SK-N-SH (cell line): Measurements from ENCODE around the gene NANS. TPM values are rescaled to one million over a fixed set of nuclear protein-coding genes. Genes with fewer than 3 reads are reported as not detected.

ENCODE experiments used
- CTCF ChIA-PET: fragments of 300-600, 350-600 bp; formaldehyde crosslinking; extraction: SDS; loops from one replicate; lab custom pipeline; 2021; lab: Yijun Ruan, JAX
- POLR2A ChIA-PET: fragments of 350-600 bp; sonication (Branson Sonifier 250); formaldehyde crosslinking; extraction: SDS; loops from one replicate; lab custom pipeline; 2020; ENCODE audit warnings: antibody characterized with exemption, inconsistent platforms; lab: Yijun Ruan, JAX
- DNase-seq: peaks from one replicate; pipeline ENCODE4 v3.0.0; 2012
- H2AFZ ChIP-seq: fragments of 200-600 bp; sonication (generic); 2 replicates; pipeline ENCODE4 v1.8.1; 2016; ENCODE audit warnings: antibody characterized with exemption, mild to moderate bottlenecking, low read depth
- H3F3A ChIP-seq: fragments of 200-600 bp; sonication (generic); replicated peaks from 2 replicates; pipeline ENCODE3; 2016; ENCODE audit warnings: antibody characterized with exemption, mild to moderate bottlenecking; ENCODE audit not compliant: insufficient read depth
- H3K27ac ChIP-seq, 2 experiments: fragments of 200-500 bp in 1 of 2; fragments of 200-600 bp in 1 of 2; sonication (Bioruptor generic) in 1 of 2; sonication (generic), shearing (Covaris generic) in 1 of 2; 2 replicates each; pipeline versions ENCODE4 v1.5.1 to v1.6.1; 2014 to 2016; ENCODE audit warnings: low read depth in 2 of 2, inconsistent platforms in 1 of 2, low read length in 1 of 2, mild to moderate bottlenecking in 1 of 2, mixed read lengths in 1 of 2
- H3K27me3 ChIP-seq: fragments of 200-600 bp; sonication (generic), shearing (Covaris generic); 2 replicates; pipeline ENCODE4 v1.6.1; 2016; ENCODE audit warnings: mixed run types; ENCODE audit not compliant: insufficient read depth
- H3K36me3 ChIP-seq, 2 experiments: fragments of 200-500 bp in 1 of 2; fragments of 200-600 bp in 1 of 2; sonication (Bioruptor generic) in 1 of 2; sonication (generic) in 1 of 2; replicated peaks in 1 of 2; 2 replicates each; pipeline versions ENCODE3 to v1.5.1; 2014 to 2016; ENCODE audit warnings: low read length in 1 of 2, mild to moderate bottlenecking in 1 of 2; ENCODE audit not compliant: insufficient read depth in 2 of 2, control insufficient read depth in 1 of 2
- H3K4me1 ChIP-seq, 2 experiments: fragments of 200-500 bp in 1 of 2; fragments of 200-600 bp in 1 of 2; sonication (Bioruptor generic) in 1 of 2; sonication (generic), shearing (Covaris generic) in 1 of 2; 2 replicates each; pipeline versions ENCODE4 v1.5.1 to v1.6.1; 2014 to 2016; ENCODE audit warnings: low read depth in 1 of 2, low read length in 1 of 2, mixed run types in 1 of 2; ENCODE audit not compliant: insufficient read depth in 2 of 2, control insufficient read depth in 1 of 2
- H3K4me2 ChIP-seq: fragments of 200-600 bp; sonication (generic), shearing (Covaris generic); 2 replicates; pipeline ENCODE4 v1.6.1; 2017; ENCODE audit warnings: mixed run types
- H3K4me3 ChIP-seq, 2 experiments: fragments of 200-500 bp in 1 of 2; fragments of 200-600 bp in 1 of 2; sonication (Bioruptor generic) in 1 of 2; sonication (generic), shearing (Covaris generic) in 1 of 2; 2 replicates each; pipeline versions ENCODE4 v1.5.1 to v1.8.1; 2014 to 2016; ENCODE audit warnings: low read depth in 2 of 2, inconsistent platforms in 1 of 2, low read length in 1 of 2, mild to moderate bottlenecking in 1 of 2, mixed read lengths in 1 of 2, moderate library complexity in 1 of 2
- H3K79me2 ChIP-seq: fragments of 200-600 bp; sonication (generic); 2 replicates; pipeline ENCODE4 v1.8.1; 2017; ENCODE audit warnings: mild to moderate bottlenecking; ENCODE audit not compliant: insufficient read depth
- H3K9ac ChIP-seq: fragments of 200-600 bp; sonication (generic); 2 replicates; pipeline ENCODE4 v1.6.1; 2017; ENCODE audit warnings: mixed run types
- H3K9me2 ChIP-seq: fragments of 200-600 bp; sonication (generic); 2 replicates; pipeline ENCODE4 v1.6.1; 2017; ENCODE audit warnings: mixed run types
- H3K9me3 ChIP-seq: fragments of 200-600 bp; sonication (generic); 2 replicates; pipeline ENCODE4 v1.6.1; 2017; ENCODE audit warnings: mixed run types, mild to moderate bottlenecking, moderate library complexity
- H4K20me1 ChIP-seq: fragments of 200-600 bp; sonication (generic); 2 replicates; pipeline ENCODE4 v1.6.1; 2017; ENCODE audit warnings: mild to moderate bottlenecking, mixed run types; ENCODE audit not compliant: insufficient read depth
- CHD2 ChIP-seq: fragments of 150-350 bp; IDR thresholded peaks from 2 replicates; pipeline ENCODE4 v1.6.1; 2018; ENCODE audit warnings: low read length; ENCODE audit not compliant: partially characterized antibody
- EP300 ChIP-seq, 2 experiments: IDR thresholded peaks; 2 replicates each; pipeline versions ENCODE4 v1.4.0 to v1.6.1; 2012; ENCODE audit warnings: borderline replicate concordance in 1 of 2, low read depth in 1 of 2, low read length in 1 of 2
- FOXJ3 ChIP-seq: sonication (generic); formaldehyde crosslinking; IDR thresholded peaks from 2 replicates; pipeline ENCODE4 v1.5.1; 2020; ENCODE audit warnings: mild to moderate bottlenecking, missing genetic modification reagents
- MEF2A ChIP-seq: IDR thresholded peaks from 2 replicates; pipeline ENCODE4 v1.4.0; 2012; ENCODE audit warnings: low read depth, borderline replicate concordance
- MXI1 ChIP-seq: IDR thresholded peaks from 2 replicates; pipeline ENCODE4 v1.6.1; 2012; ENCODE audit warnings: mild to moderate bottlenecking, low read depth, low read length, improper control_type of control experiment
- RCOR1 ChIP-seq: fragments of 150-350 bp; IDR thresholded peaks from 2 replicates; pipeline ENCODE4 v1.6.1; 2017; ENCODE audit warnings: antibody characterized with exemption, low read length
- RXRA ChIP-seq: IDR thresholded peaks from 2 replicates; pipeline ENCODE4 v1.4.0; 2012; ENCODE audit warnings: low read depth, mild to moderate bottlenecking, borderline replicate concordance
- SIN3A ChIP-seq: IDR thresholded peaks from 2 replicates; pipeline ENCODE4 v1.6.1; 2012; ENCODE audit warnings: low read depth, mild to moderate bottlenecking, low read length, moderate library complexity, borderline replicate concordance
- YY1 ChIP-seq: IDR thresholded peaks from 2 replicates; pipeline ENCODE4 v1.4.0; 2012; ENCODE audit warnings: low read depth, mild to moderate bottlenecking
- WGBS: methylation state at CpG from one replicate; pipeline ENCODE4 v1.1.6; 2017; ENCODE audit warnings: low lambda C conversion rate; 5-methylcytosine and 5-hydroxymethylcytosine counted together
- polyA plus RNA-seq, 3 experiments: library from polyadenylated mRNA; depleted of rRNA; stranded (reverse); fragments of >200 nt; gene quantifications; 2 replicates each; pipeline ENCODE4 v1.2.3, GENCODE V29; 2012
- TF ChIP-seq, protein P1 (sequence below): fragments of 200-600 bp; sonication (generic); IDR thresholded peaks from 2 replicates; pipeline ENCODE4 v1.6.1; 2017; ENCODE audit warnings: antibody characterized with exemption, mild to moderate bottlenecking, moderate library complexity
- TF ChIP-seq, protein P2 (sequence below): IDR thresholded peaks from 2 replicates; pipeline ENCODE4 v1.6.1; 2012; ENCODE audit warnings: mild to moderate bottlenecking, low read depth, low read length, moderate library complexity

Gene NANS
- polyA plus RNA-seq, 1 of the 3 experiments (the other 2 are of a cell fraction), result 61.3 TPM

DNA sequence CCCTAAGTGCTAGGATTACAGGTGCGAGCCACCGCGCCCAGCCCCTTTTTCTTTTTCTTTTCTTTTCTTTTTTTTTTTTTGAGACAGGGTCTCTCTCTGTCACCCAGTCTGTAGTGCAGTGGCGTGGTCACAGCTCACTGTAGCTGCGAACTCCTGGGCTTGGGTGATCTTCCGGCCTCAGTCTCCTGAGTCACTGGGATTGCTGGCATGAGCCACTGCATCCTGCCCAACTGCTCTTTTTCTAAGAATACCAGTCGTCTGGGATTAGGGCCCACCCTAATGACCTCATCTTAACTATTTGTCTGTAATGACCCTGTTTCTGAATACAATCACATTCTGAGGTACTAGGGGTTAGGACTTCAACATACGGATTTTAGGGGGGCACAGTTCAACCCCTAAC lies 34.1 kb upstream of the NANS start (continued):
- TF ChIP-seq MEF2A, result no peak
- no peak for TF ChIP-seq CHD2
- TF ChIP-seq RXRA, result no peak
- TF ChIP-seq MXI1, result no peak
- no peak for TF ChIP-seq YY1
- TF ChIP-seq SIN3A, result no peak
- TF ChIP-seq EP300 (IDR thresholded peaks at IDR 0.05; ENCODE audit: borderline replicate concordance in 1 of 2, low read depth in 1 of 2, low read length in 1 of 2), result no peak
- no peak for TF ChIP-seq RCOR1

DNA sequence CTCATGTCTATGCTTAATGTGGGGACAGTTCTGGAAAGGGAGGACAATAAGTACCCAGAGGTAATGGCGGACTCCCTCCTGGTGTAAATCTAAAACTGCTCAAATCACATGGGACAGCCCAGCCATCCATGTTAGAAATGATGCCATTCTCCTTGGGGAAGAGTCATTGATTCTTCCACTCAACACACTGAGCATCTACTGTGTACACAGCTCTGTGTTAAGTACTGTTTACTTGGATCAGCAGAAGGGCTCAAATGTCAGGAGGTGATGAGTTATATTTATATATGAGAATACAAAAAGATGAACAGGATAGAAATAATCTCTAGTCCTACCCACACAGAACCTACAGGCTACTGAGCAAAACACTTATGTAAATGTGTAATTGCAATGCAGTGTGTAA lies 31.8 kb upstream of the NANS start:
- Histone ChIP-seq H3K9me3 (no peaks in the 10 kb centered on the region), H4K20me1 (no peaks in the 10 kb centered on the region), H3K79me2 (no peaks in the 10 kb centered on the region), H3K27ac (no peak overlapping the region), H3F3A (peaks cover 4% of the 10 kb centered on the region), H2AFZ (no peak overlapping the region), H3K4me2 (no peak overlapping the region), H3K4me3 (no peak overlapping the region), H3K9me2 (no peaks in the 10 kb centered on the region), H3K4me1 (peaks cover 0 to 16% of the 10 kb centered on the region in 2 experiments; a peak in 2 of 4 replicates), H3K27me3 (no peaks in the 10 kb centered on the region), H3K36me3 (no peaks in the 10 kb centered on the region), H3K9ac (no peak overlapping the region)
- ChIA-PET POLR2A (no interaction called here), CTCF (interaction anchor here (1.8 kb wide), 1 partner anchor 101 kb away, joined by 7 read pairs; the partner anchor contains the start of gene TRMO)
- TF ChIP-seq RXRA (no peak), FOXJ3 (CRISPR knock-in tag) (no peak)
- TF ChIP-seq, protein P1, sequence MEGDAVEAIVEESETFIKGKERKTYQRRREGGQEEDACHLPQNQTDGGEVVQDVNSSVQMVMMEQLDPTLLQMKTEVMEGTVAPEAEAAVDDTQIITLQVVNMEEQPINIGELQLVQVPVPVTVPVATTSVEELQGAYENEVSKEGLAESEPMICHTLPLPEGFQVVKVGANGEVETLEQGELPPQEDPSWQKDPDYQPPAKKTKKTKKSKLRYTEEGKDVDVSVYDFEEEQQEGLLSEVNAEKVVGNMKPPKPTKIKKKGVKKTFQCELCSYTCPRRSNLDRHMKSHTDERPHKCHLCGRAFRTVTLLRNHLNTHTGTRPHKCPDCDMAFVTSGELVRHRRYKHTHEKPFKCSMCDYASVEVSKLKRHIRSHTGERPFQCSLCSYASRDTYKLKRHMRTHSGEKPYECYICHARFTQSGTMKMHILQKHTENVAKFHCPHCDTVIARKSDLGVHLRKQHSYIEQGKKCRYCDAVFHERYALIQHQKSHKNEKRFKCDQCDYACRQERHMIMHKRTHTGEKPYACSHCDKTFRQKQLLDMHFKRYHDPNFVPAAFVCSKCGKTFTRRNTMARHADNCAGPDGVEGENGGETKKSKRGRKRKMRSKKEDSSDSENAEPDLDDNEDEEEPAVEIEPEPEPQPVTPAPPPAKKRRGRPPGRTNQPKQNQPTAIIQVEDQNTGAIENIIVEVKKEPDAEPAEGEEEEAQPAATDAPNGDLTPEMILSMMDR, result no peak
- TF ChIP-seq, protein P2, sequence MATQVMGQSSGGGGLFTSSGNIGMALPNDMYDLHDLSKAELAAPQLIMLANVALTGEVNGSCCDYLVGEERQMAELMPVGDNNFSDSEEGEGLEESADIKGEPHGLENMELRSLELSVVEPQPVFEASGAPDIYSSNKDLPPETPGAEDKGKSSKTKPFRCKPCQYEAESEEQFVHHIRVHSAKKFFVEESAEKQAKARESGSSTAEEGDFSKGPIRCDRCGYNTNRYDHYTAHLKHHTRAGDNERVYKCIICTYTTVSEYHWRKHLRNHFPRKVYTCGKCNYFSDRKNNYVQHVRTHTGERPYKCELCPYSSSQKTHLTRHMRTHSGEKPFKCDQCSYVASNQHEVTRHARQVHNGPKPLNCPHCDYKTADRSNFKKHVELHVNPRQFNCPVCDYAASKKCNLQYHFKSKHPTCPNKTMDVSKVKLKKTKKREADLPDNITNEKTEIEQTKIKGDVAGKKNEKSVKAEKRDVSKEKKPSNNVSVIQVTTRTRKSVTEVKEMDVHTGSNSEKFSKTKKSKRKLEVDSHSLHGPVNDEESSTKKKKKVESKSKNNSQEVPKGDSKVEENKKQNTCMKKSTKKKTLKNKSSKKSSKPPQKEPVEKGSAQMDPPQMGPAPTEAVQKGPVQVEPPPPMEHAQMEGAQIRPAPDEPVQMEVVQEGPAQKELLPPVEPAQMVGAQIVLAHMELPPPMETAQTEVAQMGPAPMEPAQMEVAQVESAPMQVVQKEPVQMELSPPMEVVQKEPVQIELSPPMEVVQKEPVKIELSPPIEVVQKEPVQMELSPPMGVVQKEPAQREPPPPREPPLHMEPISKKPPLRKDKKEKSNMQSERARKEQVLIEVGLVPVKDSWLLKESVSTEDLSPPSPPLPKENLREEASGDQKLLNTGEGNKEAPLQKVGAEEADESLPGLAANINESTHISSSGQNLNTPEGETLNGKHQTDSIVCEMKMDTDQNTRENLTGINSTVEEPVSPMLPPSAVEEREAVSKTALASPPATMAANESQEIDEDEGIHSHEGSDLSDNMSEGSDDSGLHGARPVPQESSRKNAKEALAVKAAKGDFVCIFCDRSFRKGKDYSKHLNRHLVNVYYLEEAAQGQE, result no peak
- WGBS, result 100% methylated on average over 1 of the region's 1 CpG
- no peak for DNase-seq
